HG02973 (cell line): ENCODE data around the gene RAB44.
A peak's percentile ranks its signal among the peaks of the same experiment; 100 is the strongest.

ENCODE experiments used
- ATAC-seq: cut with Tn5 transposase; IDR thresholded peaks from one replicate; pipeline ENCODE4 v1.9.1; 2021; ENCODE audit warnings: moderate library complexity; ENCODE audit not compliant: unreplicated experiment

RAB44 gene

GRCh38 chr6:36668591-36668990 is 29.0 kb upstream of the RAB44 start:
- no peak for ATAC-seq

- ATAC-seq, result no peak
Observed at GRCh38 chr6:36669002-36669401, 28.6 kb upstream of the RAB44 start.

- ATAC-seq, result no peak
Observed at GRCh38 chr6:36670271-36670670, 27.4 kb upstream of the RAB44 start.

GRCh38 chr6:36671687-36672375 is 25.8 kb upstream of the RAB44 start:
- no peak for ATAC-seq

GRCh38 chr6:36673882-36674281 is 23.7 kb upstream of the RAB44 start:
- no peak for ATAC-seq

- no peak for ATAC-seq
Observed at GRCh38 chr6:36674942-36675341, 22.7 kb upstream of the RAB44 start.

GRCh38 chr6:36676141-36677058 is 21.2 kb upstream of the RAB44 start:
- ATAC-seq, result no peak

GRCh38 chr6:36677059-36677749 is 20.4 kb upstream of the RAB44 start:
- ATAC-seq, result no peak

- ATAC-seq, result no peak
Observed at GRCh38 chr6:36677753-36678487, 19.7 kb upstream of the RAB44 start.

GRCh38 chr6:36678488-36679042 is 19.1 kb upstream of the RAB44 start, which contains the start of gene CDKN1A:
CDKN1A (plus strand) TSS chr6:36678714; CDS start chr6:36684102, 5,388 bp downstream.
- ATAC-seq, result peak; percentile 38

GRCh38 chr6:36679043-36679833 is 18.4 kb upstream of the RAB44 start:
- ATAC-seq, result no peak

GRCh38 chr6:36682328-36683144 is 15.1 kb upstream of the RAB44 start:
- peak; percentile 28 for ATAC-seq

GRCh38 chr6:36683145-36683655 is 14.4 kb upstream of the RAB44 start:
- no peak for ATAC-seq

GRCh38 chr6:36683656-36684446 is 13.8 kb upstream of the RAB44 start:
- ATAC-seq, result no peak

GRCh38 chr6:36684447-36684812 is 13.2 kb upstream of the RAB44 start:
- no peak for ATAC-seq

- ATAC-seq, result no peak
Observed at GRCh38 chr6:36685166-36685924, 12.3 kb upstream of the RAB44 start.
